Endothelial cell of umbilical vein (primary cell): ENCODE measurements around the gene DYNLT2. TPM values are rescaled to one million over a fixed set of nuclear protein-coding genes. Genes with fewer than 3 reads are reported as not detected.

Experiments used
- BruUV-seq: library from RNA; stranded (reverse); fragments of 400-500 nt; replicated peaks from 2 replicates; lab custom pipeline; 2021; lab: Mats Ljungman, UMichigan
- CTCF ChIA-PET: fragments of 300-600, 350-600 bp; sonication (Branson Sonifier 250); formaldehyde crosslinking; loops from one replicate; lab custom pipeline; 2021; ENCODE audit warnings: antibody characterized with exemption, inconsistent platforms; lab: Charles Lee
- POLR2A ChIA-PET: fragments of 300-600, 350-600 bp; sonication (Branson Sonifier 250); formaldehyde crosslinking; loops from one replicate; lab custom pipeline; 2021; ENCODE audit warnings: antibody characterized with exemption, inconsistent platforms; lab: Charles Lee
- DNase-seq: peaks from one replicate; pipeline ENCODE4 v3.0.0-alpha.2; 2011; ENCODE audit warnings: low read depth, low spot score
- FAIRE-seq: peaks from 2 replicates; lab custom pipeline; 2011; peaks lifted over from hg19 to GRCh38; lab: Jason Lieb, UNC
- H2AFZ ChIP-seq: 2 replicates; pipeline ENCODE4 v1.6.0; 2012; ENCODE audit warnings: low read depth, low read length, control low read depth, inconsistent platforms
- H3K27ac ChIP-seq: 2 replicates; pipeline ENCODE4 v1.5.1; 2011; ENCODE audit warnings: low read depth, mild to moderate bottlenecking, control low read depth, low read length, moderate library complexity; ENCODE audit not compliant: insufficient read depth
- H3K27me3 ChIP-seq, 2 experiments: 2 replicates each; pipeline versions ENCODE4 v1.6.0 to v1.6.1; 2011; ENCODE audit warnings: low read length in 2 of 2, mixed read lengths in 1 of 2; ENCODE audit not compliant: control insufficient read depth in 2 of 2, insufficient read depth in 2 of 2
- H3K36me3 ChIP-seq, 2 experiments: 2 replicates in 1 of 2; 3 replicates in 1 of 2; pipeline ENCODE4 v1.5.1; 2011; ENCODE audit warnings: low read length in 2 of 2, mild to moderate bottlenecking in 1 of 2, moderate library complexity in 1 of 2; ENCODE audit not compliant: control insufficient read depth in 2 of 2, insufficient read depth in 2 of 2; ENCODE audit errors: extremely low read depth in 1 of 2
- H3K4me1 ChIP-seq: 3 replicates; pipeline ENCODE4 v1.5.1; 2011; ENCODE audit warnings: mild to moderate bottlenecking, low read length; ENCODE audit not compliant: control insufficient read depth, insufficient read depth; ENCODE audit errors: extremely low read depth
- H3K4me2 ChIP-seq: 2 replicates; pipeline ENCODE4 v1.6.1; 2011; ENCODE audit warnings: low read length, control low read depth, mixed read lengths; ENCODE audit not compliant: insufficient read depth
- H3K4me3 ChIP-seq, 3 experiments: fragments of 200-600 bp in 1 of 3; sonication (generic), shearing (Covaris generic) in 1 of 3; replicated peaks in 1 of 3; 2 replicates each; pipeline ENCODE4 v1.5.1; 2011 to 2016; ENCODE audit warnings: control low read depth in 3 of 3, low read length in 3 of 3, mild to moderate bottlenecking in 2 of 3, inconsistent platforms in 1 of 3, low read depth in 1 of 3, moderate library complexity in 1 of 3; ENCODE audit not compliant: insufficient read depth in 1 of 3
- H3K79me2 ChIP-seq: 2 replicates; pipeline ENCODE4 v1.6.0; 2012; ENCODE audit warnings: low read length, inconsistent platforms; ENCODE audit not compliant: control insufficient read depth, insufficient read depth
- H3K9ac ChIP-seq: replicated peaks from 2 replicates; pipeline ENCODE3; 2011; ENCODE audit warnings: low read length, control low read depth; ENCODE audit not compliant: insufficient read depth; ENCODE audit errors: extremely low read depth
- H3K9me1 ChIP-seq: replicated peaks from 3 replicates; pipeline ENCODE4 v1.6.0; 2011; ENCODE audit warnings: mild to moderate bottlenecking, low read length; ENCODE audit not compliant: control insufficient read depth, insufficient read depth; ENCODE audit errors: extremely low read depth
- H3K9me3 ChIP-seq: replicated peaks from 2 replicates; pipeline ENCODE4 v1.5.1; 2012; ENCODE audit warnings: low read length, inconsistent platforms; ENCODE audit not compliant: control insufficient read depth, insufficient read depth
- H4K20me1 ChIP-seq: replicated peaks from 2 replicates; pipeline ENCODE3; 2011; ENCODE audit warnings: mild to moderate bottlenecking, low read length; ENCODE audit not compliant: control insufficient read depth, insufficient read depth; ENCODE audit errors: extremely low read depth
- CTCF ChIP-seq, 2 donors: IDR thresholded peaks; 1 replicate in 1 of 2; 2 replicates in 1 of 2; pipeline ENCODE4 v1.5.1; 2011; ENCODE audit warnings: low read length in 2 of 2, mild to moderate bottlenecking in 2 of 2, moderate library complexity in 2 of 2, control low read depth in 1 of 2, inconsistent platforms in 1 of 2, low read depth in 1 of 2; ENCODE audit not compliant: insufficient read depth in 1 of 2; ENCODE audit errors: extremely low read depth in 1 of 2
- EZH2 ChIP-seq: IDR thresholded peaks from 2 replicates; pipeline ENCODE4 v1.6.1; 2012; ENCODE audit warnings: borderline replicate concordance, low read depth, mild to moderate bottlenecking, moderate library complexity, low read length, inconsistent platforms; ENCODE audit not compliant: severe bottlenecking
- FOS ChIP-seq: IDR thresholded peaks from 2 replicates; pipeline ENCODE4 v1.6.1; 2011; ENCODE audit warnings: mild to moderate bottlenecking, low read length, moderate library complexity, borderline replicate concordance; ENCODE audit not compliant: insufficient read depth
- GATA2 ChIP-seq: IDR thresholded peaks from 2 replicates; pipeline ENCODE4 v1.7.0; 2011; ENCODE audit warnings: low read depth, mild to moderate bottlenecking, moderate library complexity, mixed read lengths, low read length; ENCODE audit not compliant: insufficient read length, insufficient read depth
- JUN ChIP-seq: IDR thresholded peaks from 2 replicates; pipeline ENCODE4 v1.6.1; 2011; ENCODE audit warnings: borderline replicate concordance, low read depth; ENCODE audit not compliant: insufficient read length, insufficient read depth
- MAX ChIP-seq: IDR thresholded peaks from 2 replicates; pipeline ENCODE4 v1.6.1; 2011; ENCODE audit not compliant: insufficient read depth, insufficient read length
- MYC ChIP-seq: IDR thresholded peaks from one replicate; pipeline ENCODE4 v1.6.1; 2011; ENCODE audit warnings: mild to moderate bottlenecking, low read depth, low read length
- POLR2A ChIP-seq: IDR thresholded peaks from 2 replicates; pipeline ENCODE4 v1.6.1; 2012; ENCODE audit warnings: low read depth, mild to moderate bottlenecking, control low read depth, low read length
- POLR2AphosphoS5 ChIP-seq: IDR thresholded peaks from 2 replicates; pipeline ENCODE4 v1.6.1; 2012; ENCODE audit warnings: low read depth, mild to moderate bottlenecking, control low read depth, low read length, moderate library complexity; ENCODE audit not compliant: insufficient read depth
- dilution Hi-C: fragments of 300-500 bp; cut with MboI; formaldehyde crosslinking; loops from one replicate; pipeline ENCODE4 v1.15.0; 2019; ENCODE audit warnings: low sequenced_read_pairs; ENCODE audit not compliant: extremely low pct_ligation_motif_present
- intact Hi-C: fragments of 100-400 bp; cut with micrococcal nuclease; formaldehyde crosslinking; loops from one replicate; pipeline ENCODE4 v1.10.0; 2022
- polyA plus RNA-seq, 4 experiments: library from polyadenylated mRNA; depleted of rRNA in 3 of 4; stranded (reverse) in 3 of 4; unstranded in 1 of 4; fragments of >200 nt; gene quantifications; 2 replicates each; pipeline versions ENCODE4 v1.2.1 to v1.2.3, GENCODE V29; 2011 to 2012; ENCODE audit warnings: missing spikeins in 1 of 4
- total RNA-seq: library from RNA; stranded (reverse); gene quantifications from 2 replicates; pipeline ENCODE4 v1.2.3, GENCODE V29; 2021

Gene DYNLT2
- total and polyA plus RNA-seq, 2 donors (not counting 3 experiments of a cell fraction or from before 2014, with no cell fraction given) = 0.39 to 0.88 TPM

- Histone ChIP-seq H3K4me3 (no peak overlapping the region), H3K9me1 (no peaks in the 10 kb centered on the region), H3K27me3 (no peaks in the 10 kb centered on the region), H3K79me2 (no peaks in the 10 kb centered on the region), H3K4me1 (peaks cover 14% of the 10 kb centered on the region), H2AFZ (no peak overlapping the region), H3K9me3 (no peaks in the 10 kb centered on the region), H3K9ac (no peak overlapping the region), H4K20me1 (no peaks in the 10 kb centered on the region), H3K27ac (no peak overlapping the region), H3K4me2 (no peak overlapping the region), H3K36me3 (no peaks in the 10 kb centered on the region)
- TF ChIP-seq POLR2AphosphoS5 (no peak), CTCF (IDR thresholded peaks at IDR 0.05; ENCODE audit: extremely low read depth in 1 of 2, insufficient read depth in 1 of 2, low read depth in 1 of 2, low read length in 2 of 2) (no peak), FOS (no peak), MAX (no peak), MYC (no peak), JUN (no peak), GATA2 (no peak), EZH2 (no peak), POLR2A (no peak)
- FAIRE-seq (no peak), DNase-seq (no peak)
- intact Hi-C loops (loop anchor here (10.0 kb wide), 2 partner anchors 205 to 775 kb away; no protein-coding TSS in a partner anchor), dilution Hi-C loops (no loop called here)
- POLR2A ChIA-PET = interaction anchor here (0.7 kb wide), 1 partner anchor 60 kb away, joined by 3 read pairs; no protein-coding TSS in a partner anchor
- no TSS peak for BruUV-seq
- CTCF ChIA-PET = no interaction called here
Measured at GRCh38 chr6:169729961-169730360, 21.4 kb downstream of the DYNLT2 start.
